HK-2 (cell line): Measurements from ENCODE around the gene SBF2.

Source experiments
- DNase-seq: peaks from one replicate; pipeline ENCODE4 v3.0.0-alpha.2; 2018; ENCODE audit not compliant: unreplicated experiment

Gene SBF2

GRCh38 chr11:9855579-9856287, 438.3 kb downstream of the SBF2 start:
- no peak for DNase-seq

GRCh38 chr11:9853929-9854552, 440.0 kb downstream of the SBF2 start:
- no peak for DNase-seq

GRCh38 chr11:9852465-9852864, 441.6 kb downstream of the SBF2 start:
- no peak for DNase-seq

- DNase-seq = no peak
Observed at GRCh38 chr11:9851366-9851765, 442.7 kb downstream of the SBF2 start.

GRCh38 chr11:9850224-9850895, 443.7 kb downstream of the SBF2 start:
- no peak for DNase-seq

GRCh38 chr11:9849389-9849788, 444.6 kb downstream of the SBF2 start:
- no peak for DNase-seq

GRCh38 chr11:9847636-9848035, 446.4 kb downstream of the SBF2 start:
- DNase-seq = no peak

GRCh38 chr11:9842923-9843322, 451.1 kb downstream of the SBF2 start:
- no peak for DNase-seq

- DNase-seq = no peak
Observed at GRCh38 chr11:9840460-9841004, 453.5 kb downstream of the SBF2 start.

GRCh38 chr11:9839550-9839949, 454.5 kb downstream of the SBF2 start:
- no peak for DNase-seq

GRCh38 chr11:9838961-9839360, 455.1 kb downstream of the SBF2 start:
- DNase-seq = no peak

GRCh38 chr11:9838229-9838628, 455.8 kb downstream of the SBF2 start:
- DNase-seq = no peak

GRCh38 chr11:9834291-9834690, 459.7 kb downstream of the SBF2 start:
- DNase-seq = no peak

GRCh38 chr11:9831122-9831521, 462.9 kb downstream of the SBF2 start:
- DNase-seq = no peak

GRCh38 chr11:9827708-9828107, 466.3 kb downstream of the SBF2 start:
- DNase-seq = no peak

- no peak for DNase-seq
Observed at GRCh38 chr11:9826390-9826789, 467.6 kb downstream of the SBF2 start.

- DNase-seq = no peak
Observed at GRCh38 chr11:9825895-9826294, 468.1 kb downstream of the SBF2 start.

GRCh38 chr11:9825315-9825714, 468.7 kb downstream of the SBF2 start:
- no peak for DNase-seq

- DNase-seq = no peak
Observed at GRCh38 chr11:9823887-9824385, 470.1 kb downstream of the SBF2 start.

- DNase-seq = no peak
Observed at GRCh38 chr11:9823439-9823838, 470.6 kb downstream of the SBF2 start.

- no peak for DNase-seq
Observed at GRCh38 chr11:9821008-9821752, 472.8 kb downstream of the SBF2 start.

GRCh38 chr11:9820260-9820659, 473.8 kb downstream of the SBF2 start:
- DNase-seq = no peak
